Muscle layer of colon (tissue), 2 donors: ENCODE results near the gene OLA1.

Source experiments
- H3K27ac ChIP-seq: one replicate; pipeline ENCODE4 v1.7.0; 2013; ENCODE audit warnings: low read depth, mild to moderate bottlenecking, low read length, moderate library complexity
- H3K27me3 ChIP-seq, 2 donors: one replicate each; pipeline ENCODE4 v1.7.0; 2013; ENCODE audit warnings: low read length in 2 of 2, mild to moderate bottlenecking in 2 of 2; ENCODE audit not compliant: insufficient read depth in 2 of 2, control insufficient read depth in 1 of 2
- H3K36me3 ChIP-seq: one replicate; pipeline ENCODE4 v1.7.0; 2013; ENCODE audit warnings: mild to moderate bottlenecking, low read length; ENCODE audit not compliant: insufficient read depth
- H3K4me1 ChIP-seq: one replicate; pipeline ENCODE4 v1.7.0; 2013; ENCODE audit warnings: mild to moderate bottlenecking, low read length; ENCODE audit not compliant: insufficient read depth
- H3K4me3 ChIP-seq, 2 donors: one replicate each; pipeline ENCODE4 v1.7.0; 2013; ENCODE audit warnings: low read length in 2 of 2, low read depth in 1 of 2, mild to moderate bottlenecking in 1 of 2, moderate library complexity in 1 of 2
- H3K9ac ChIP-seq: one replicate; pipeline ENCODE4 v1.7.0; 2013; ENCODE audit warnings: low read length
- H3K9me3 ChIP-seq: one replicate; pipeline ENCODE4 v1.7.0; 2013; ENCODE audit warnings: mild to moderate bottlenecking, low read length
- donor health status: abdominal sarcoma.
- donor health status: Adenocarcinoma of cecum.

OLA1 gene

DNA sequence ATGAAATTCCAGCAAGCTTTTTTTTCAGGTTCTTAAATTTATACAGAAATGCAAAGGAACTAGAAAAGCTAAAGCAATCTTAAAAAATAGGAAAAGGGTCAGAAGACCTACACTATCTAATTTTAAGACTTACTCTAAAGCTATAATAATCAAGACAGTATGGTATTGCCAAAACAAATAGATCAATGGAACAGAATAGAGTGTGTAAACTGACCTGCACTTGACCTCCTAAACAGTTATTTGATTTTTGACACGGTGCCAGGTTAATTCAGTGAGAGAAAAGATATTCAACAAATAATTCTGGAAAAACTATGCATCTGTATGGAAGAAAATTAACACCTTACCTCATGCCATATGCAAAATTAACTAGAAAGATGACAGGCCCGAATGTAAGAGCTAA, 73.6 kb downstream of the OLA1 start:
- H3K9me3 ChIP-seq = peaks cover 7% of the 10 kb centered on the region
- H3K36me3 ChIP-seq = no peaks in the 10 kb centered on the region
- H3K27ac ChIP-seq = no peak overlapping the region
- no peak overlapping the region for H3K4me3 ChIP-seq
- H3K9ac ChIP-seq = no peak overlapping the region
- H3K27me3 ChIP-seq = no peaks in the 10 kb centered on the region
- H3K4me1 ChIP-seq = no peaks in the 10 kb centered on the region

GRCh38 chr2:174172802-174173355, 75.5 kb downstream of the OLA1 start:
- H3K27ac ChIP-seq = no peak overlapping the region
- H3K9me3 ChIP-seq = peaks cover 7% of the 10 kb centered on the region
- no peak overlapping the region for H3K4me3 ChIP-seq
- no peaks in the 10 kb centered on the region for H3K4me1 ChIP-seq
- no peak overlapping the region for H3K9ac ChIP-seq
- no peaks in the 10 kb centered on the region for H3K36me3 ChIP-seq
- H3K27me3 ChIP-seq = no peaks in the 10 kb centered on the region

DNA sequence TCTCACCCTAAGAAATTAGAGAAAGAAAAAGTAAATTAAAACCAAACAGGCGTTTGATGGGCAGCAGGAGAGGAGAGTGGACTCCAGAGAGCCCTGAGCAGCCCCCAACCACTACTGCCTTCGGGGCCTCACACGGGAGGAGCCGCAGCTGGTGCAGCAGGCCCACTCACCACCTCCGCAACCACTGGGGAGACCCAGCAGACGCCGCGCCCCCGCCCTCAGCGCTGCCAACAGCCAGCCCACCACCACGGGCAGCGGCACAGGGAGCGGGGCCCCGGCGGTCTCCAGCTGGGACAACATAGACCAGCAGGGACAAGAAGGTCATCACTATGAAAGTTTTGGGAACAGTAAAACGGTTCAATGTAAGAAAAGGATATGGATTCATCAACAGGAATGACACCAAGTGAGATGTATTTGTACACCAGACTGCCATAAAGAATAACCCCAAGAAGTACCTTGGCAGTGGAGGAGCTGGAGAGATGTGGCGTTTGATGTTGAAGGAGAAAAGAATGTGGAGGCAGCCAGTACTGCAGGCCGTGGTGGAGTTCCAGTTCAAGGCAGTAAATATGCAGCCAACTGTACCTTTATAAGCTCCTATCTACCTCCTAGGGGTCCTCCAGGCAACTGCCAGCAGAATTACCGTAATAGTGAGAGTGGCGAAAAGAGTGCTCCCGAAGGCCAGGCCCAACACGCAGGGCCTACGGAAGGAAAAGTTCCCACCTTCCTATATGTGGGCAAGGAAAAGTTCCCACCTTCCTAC, 76.5 kb downstream of the OLA1 start:
- no peaks in the 10 kb centered on the region for H3K27me3 ChIP-seq
- peaks cover 7% of the 10 kb centered on the region for H3K9me3 ChIP-seq
- H3K4me1 ChIP-seq = no peaks in the 10 kb centered on the region
- no peak overlapping the region for H3K4me3 ChIP-seq
- H3K27ac ChIP-seq = no peak overlapping the region
- no peaks in the 10 kb centered on the region for H3K36me3 ChIP-seq
- no peak overlapping the region for H3K9ac ChIP-seq

DNA sequence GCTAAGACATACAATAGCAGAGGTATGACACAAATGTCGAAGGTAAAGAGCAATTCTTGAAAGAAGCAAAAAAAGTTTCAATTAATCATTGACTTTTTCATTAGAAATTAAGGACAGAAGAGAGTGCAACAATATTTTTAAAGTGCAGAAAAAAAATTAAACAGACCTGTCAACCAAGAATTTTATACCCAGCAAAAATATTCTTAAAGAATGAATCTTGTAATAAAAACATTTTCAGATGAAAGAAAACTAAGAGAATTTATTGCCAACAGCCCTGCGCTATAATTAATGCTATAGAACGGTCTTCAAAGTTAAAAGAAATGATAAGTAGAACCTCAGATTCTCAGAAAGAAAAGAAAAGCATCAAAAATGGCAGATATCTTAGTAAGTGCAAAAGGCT, 79.0 kb downstream of the OLA1 start:
- no peaks in the 10 kb centered on the region for H3K4me1 ChIP-seq
- H3K9me3 ChIP-seq = no peaks in the 10 kb centered on the region
- no peak overlapping the region for H3K4me3 ChIP-seq
- H3K36me3 ChIP-seq = no peaks in the 10 kb centered on the region
- no peaks in the 10 kb centered on the region for H3K27me3 ChIP-seq
- no peak overlapping the region for H3K27ac ChIP-seq
- H3K9ac ChIP-seq = no peak overlapping the region

DNA sequence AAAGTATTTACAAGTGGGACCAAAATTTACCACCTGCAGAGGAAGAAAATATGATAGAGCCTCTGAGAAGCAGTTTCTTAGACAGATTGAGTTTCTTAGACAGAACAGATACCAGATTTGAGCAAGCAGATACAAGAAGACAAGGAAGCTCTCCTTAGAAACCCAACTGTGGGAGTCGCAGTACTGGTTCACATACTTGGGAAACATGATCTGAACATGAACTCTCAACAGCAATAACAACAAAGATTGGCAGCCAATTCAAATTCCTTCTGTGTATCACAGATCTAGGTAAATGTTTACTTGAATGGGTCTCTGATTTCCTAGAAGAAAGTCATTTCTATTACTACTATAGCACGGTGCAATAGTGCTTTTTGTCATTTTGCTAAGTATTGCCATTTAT, 82.1 kb downstream of the OLA1 start:
- Histone ChIP-seq H3K27ac (no peak overlapping the region), H3K4me3 (no peak overlapping the region), H3K9ac (no peak overlapping the region), H3K36me3 (no peaks in the 10 kb centered on the region), H3K4me1 (no peaks in the 10 kb centered on the region), H3K27me3 (no peaks in the 10 kb centered on the region), H3K9me3 (no peaks in the 10 kb centered on the region)

GRCh38 chr2:174161490-174161889, 86.8 kb downstream of the OLA1 start:
- Histone ChIP-seq H3K27me3 (no peaks in the 10 kb centered on the region), H3K9me3 (no peaks in the 10 kb centered on the region), H3K27ac (no peak overlapping the region), H3K9ac (no peak overlapping the region), H3K4me3 (no peak overlapping the region), H3K36me3 (no peaks in the 10 kb centered on the region), H3K4me1 (no peaks in the 10 kb centered on the region)

DNA sequence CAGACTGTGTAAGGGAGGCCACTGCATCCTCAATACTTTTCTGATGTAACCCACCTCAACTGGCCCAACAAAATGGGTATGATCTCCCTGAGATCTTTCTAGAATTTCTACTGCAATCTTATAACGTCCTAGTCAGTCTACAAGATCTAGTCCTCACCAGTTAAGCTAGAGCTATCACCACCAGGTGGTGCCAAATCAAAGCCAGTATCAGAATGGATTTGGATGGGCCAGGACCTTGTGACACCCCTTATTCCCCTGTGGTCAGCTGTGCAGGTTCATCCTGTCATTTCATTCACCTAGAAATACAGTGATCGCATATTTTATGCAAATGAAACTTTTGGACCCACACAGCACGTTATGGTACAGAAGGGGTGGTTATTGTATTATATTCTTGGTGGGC, 90.3 kb downstream of the OLA1 start:
- no peak overlapping the region for H3K4me3 ChIP-seq

DNA sequence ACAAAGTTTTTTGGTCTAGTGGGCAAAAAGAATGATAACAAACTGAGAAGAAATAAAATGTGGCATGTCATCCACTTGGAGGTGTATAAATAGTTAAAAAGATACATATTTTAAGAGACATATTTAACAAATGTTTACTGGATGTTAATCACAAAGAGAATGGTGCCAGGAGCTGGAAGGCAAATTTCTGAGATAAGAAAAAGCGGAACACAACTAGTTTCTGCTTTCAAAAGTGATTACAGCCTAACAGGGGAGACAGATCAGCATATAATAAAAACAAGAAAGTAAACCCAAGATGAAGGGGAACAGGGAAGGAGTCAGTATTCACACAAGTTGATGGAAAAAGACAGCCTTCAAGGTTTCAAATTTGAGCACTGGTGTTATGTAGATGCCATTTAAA, 91.3 kb downstream of the OLA1 start:
- Histone ChIP-seq H3K27ac (no peak overlapping the region), H3K9ac (no peak overlapping the region), H3K9me3 (no peaks in the 10 kb centered on the region), H3K4me1 (no peaks in the 10 kb centered on the region), H3K36me3 (no peaks in the 10 kb centered on the region), H3K27me3 (no peaks in the 10 kb centered on the region), H3K4me3 (no peak overlapping the region)

More for the DNA sequence above, 90.3 kb downstream of the OLA1 start:
- H3K9ac ChIP-seq = no peak overlapping the region
- no peak overlapping the region for H3K27ac ChIP-seq
- no peaks in the 10 kb centered on the region for H3K27me3 ChIP-seq
- no peaks in the 10 kb centered on the region for H3K9me3 ChIP-seq
- H3K36me3 ChIP-seq = no peaks in the 10 kb centered on the region
- no peaks in the 10 kb centered on the region for H3K4me1 ChIP-seq

DNA sequence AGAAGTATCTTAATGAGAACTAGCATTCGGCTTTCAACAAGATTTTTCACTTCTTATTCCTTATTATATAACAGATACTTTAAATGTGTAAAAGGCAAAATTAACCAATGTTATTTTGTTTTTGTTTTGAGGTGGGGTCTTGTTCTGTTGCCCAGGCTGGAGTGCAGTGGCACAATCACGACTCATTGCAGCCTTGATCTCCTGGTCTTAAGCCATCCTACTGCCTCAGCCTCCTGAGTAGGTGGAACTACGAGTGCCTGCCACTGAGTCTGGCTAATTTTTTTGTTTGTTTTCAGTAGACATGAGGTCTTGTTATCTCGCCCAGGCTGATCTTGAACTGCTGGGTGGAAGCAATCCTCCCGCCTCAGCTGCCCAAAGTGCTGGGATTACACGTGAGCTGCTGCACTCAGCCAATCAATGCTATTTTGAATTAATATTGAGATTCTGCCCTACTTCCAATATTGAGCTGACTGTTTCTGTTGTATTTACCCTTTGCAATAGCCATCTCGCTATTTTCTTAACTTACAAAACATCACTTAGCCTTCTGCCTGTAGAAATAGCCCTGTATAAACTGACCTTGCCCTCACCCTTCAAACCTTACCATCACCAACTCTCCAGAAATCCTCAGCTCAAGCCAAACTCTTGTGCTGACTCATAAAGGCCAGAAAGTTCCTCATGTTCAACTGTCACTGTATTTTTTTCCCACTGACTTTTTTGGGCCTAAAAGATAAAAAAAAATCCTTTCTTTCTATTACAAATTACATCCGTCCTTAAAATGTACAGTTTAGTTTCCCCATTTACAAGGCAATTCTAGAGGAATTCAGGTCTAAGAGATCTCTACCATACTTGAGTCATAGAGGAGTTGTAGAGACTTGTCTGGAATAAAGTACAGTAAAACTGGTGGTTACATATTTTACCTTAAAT, 94.3 kb downstream of the OLA1 start:
- H3K27me3 ChIP-seq = no peaks in the 10 kb centered on the region
- H3K27ac ChIP-seq = no peak overlapping the region
- no peaks in the 10 kb centered on the region for H3K36me3 ChIP-seq
- H3K9me3 ChIP-seq = no peaks in the 10 kb centered on the region
- no peak overlapping the region for H3K9ac ChIP-seq
- H3K4me1 ChIP-seq = no peaks in the 10 kb centered on the region
- no peak overlapping the region for H3K4me3 ChIP-seq

DNA sequence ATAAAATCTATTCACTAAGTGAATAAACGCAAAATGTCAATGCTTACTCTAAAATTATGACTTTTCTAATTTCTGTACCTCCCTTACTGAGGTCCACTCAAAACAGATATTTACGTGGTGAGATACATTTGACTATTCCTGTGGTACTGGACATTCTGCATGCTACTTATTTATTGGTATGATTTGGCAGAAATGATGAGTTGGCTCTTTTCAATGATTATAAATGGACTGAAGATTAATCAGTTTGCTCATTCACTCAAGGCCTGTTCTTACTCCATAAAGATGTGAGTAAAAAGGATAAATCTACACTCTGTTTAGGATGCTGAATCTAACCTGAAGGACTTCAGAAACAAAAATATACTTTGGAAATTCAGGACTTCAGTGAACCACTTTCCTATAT, 98.8 kb downstream of the OLA1 start:
- H3K27ac ChIP-seq = no peak overlapping the region

DNA sequence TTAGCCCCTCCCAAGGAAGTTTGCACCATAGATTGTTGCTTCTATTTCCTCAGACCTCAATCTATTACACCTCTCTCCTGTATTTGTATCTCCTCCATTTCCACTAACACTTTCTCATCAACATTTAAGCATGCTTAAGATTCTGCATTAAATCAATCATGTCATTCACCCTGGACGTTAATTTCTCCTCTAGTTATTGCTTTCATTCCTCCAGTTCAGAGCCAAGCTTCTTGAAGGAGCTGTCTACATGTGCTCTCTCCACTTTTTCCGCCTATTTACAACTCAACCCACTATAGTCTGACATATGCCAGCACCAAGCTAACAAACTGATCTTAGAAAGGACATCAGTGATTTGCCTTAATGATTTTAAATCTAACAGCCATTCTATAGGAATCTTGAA, 99.5 kb downstream of the OLA1 start:
- H3K4me1 ChIP-seq = no peaks in the 10 kb centered on the region
- H3K27me3 ChIP-seq = no peaks in the 10 kb centered on the region
- no peak overlapping the region for H3K4me3 ChIP-seq
- no peak overlapping the region for H3K9ac ChIP-seq
- no peaks in the 10 kb centered on the region for H3K36me3 ChIP-seq
- H3K9me3 ChIP-seq = no peaks in the 10 kb centered on the region
- H3K27ac ChIP-seq = no peak overlapping the region

More for the DNA sequence above, 98.8 kb downstream of the OLA1 start:
- no peaks in the 10 kb centered on the region for H3K9me3 ChIP-seq
- H3K4me1 ChIP-seq = no peaks in the 10 kb centered on the region
- no peaks in the 10 kb centered on the region for H3K27me3 ChIP-seq
- no peaks in the 10 kb centered on the region for H3K36me3 ChIP-seq
- no peak overlapping the region for H3K4me3 ChIP-seq
- H3K9ac ChIP-seq = no peak overlapping the region
